HG03460 (cell line): ENCODE data around the gene SIRPB1.
"Not testable (repeated sequence)": the region's sequence is repeated elsewhere in the genome, so short reads cannot be mapped to it uniquely, and the experiment has no call there.

ENCODE experiments used
- ATAC-seq: cut with Tn5 transposase; IDR thresholded peaks from one replicate; pipeline ENCODE4 v1.9.1; 2021; ENCODE audit not compliant: unreplicated experiment

The SIRPB1 gene

GRCh38 chr20:1600736-1601135, 19.1 kb downstream of the SIRPB1 start:
- no peak for ATAC-seq

GRCh38 chr20:1595333-1595732, 24.5 kb downstream of the SIRPB1 start:
- ATAC-seq: no peak

GRCh38 chr20:1588533-1589460, 31.0 kb downstream of the SIRPB1 start:
- ATAC-seq: no peak

GRCh38 chr20:1587781-1588532, 31.9 kb downstream of the SIRPB1 start:
- ATAC-seq: no peak

GRCh38 chr20:1579488-1579887, 40.3 kb downstream of the SIRPB1 start:
- ATAC-seq: no peak

- no peak for ATAC-seq
Observed at GRCh38 chr20:1577906-1578305, 41.9 kb downstream of the SIRPB1 start.

GRCh38 chr20:1577313-1577712, 42.5 kb downstream of the SIRPB1 start:
- not testable (repeated sequence) for ATAC-seq

GRCh38 chr20:1576641-1577040, 43.2 kb downstream of the SIRPB1 start:
- no peak for ATAC-seq

- not testable (repeated sequence) for ATAC-seq
Observed at GRCh38 chr20:1576003-1576402, 43.8 kb downstream of the SIRPB1 start.

GRCh38 chr20:1571583-1571982, 48.2 kb downstream of the SIRPB1 start:
- ATAC-seq: not testable (repeated sequence)
